SW480 (cell line): ENCODE data around the gene ECE1.
"Not testable (repeated sequence)": the region's sequence is repeated elsewhere in the genome, so short reads cannot be mapped to it uniquely, and the experiment has no call there.

Experiments
- DNase-seq: peaks from one replicate; pipeline ENCODE4 v3.0.0-alpha.2; 2016; ENCODE audit warnings: low spot score

ECE1 gene

DNA sequence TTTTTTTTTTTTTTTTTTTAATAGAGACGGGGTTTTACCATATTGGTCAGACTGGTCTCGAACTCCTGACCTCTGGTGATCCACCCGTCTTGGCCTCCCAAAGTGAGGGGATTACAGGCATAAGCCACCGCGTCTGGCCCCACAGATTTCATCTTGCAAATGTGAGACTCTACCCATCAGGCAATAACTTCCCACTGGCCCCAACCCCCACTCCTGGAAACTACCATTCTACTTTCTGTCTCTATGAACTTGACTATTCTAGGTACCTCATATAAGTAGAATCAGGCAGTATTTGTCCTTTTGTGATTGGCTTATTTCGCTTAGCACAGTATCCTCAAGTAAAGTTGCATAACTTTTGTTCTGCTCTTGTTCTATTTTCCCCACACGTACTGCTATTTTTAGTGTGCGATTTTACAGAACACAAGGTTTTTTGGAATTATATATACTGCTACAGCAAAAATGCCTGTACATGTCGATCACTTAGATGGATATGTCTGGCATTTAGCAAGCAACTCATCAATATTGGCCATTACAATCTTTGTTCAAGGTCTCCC is 40.2 kb downstream of the ECE1 start:
- no peak for DNase-seq

DNA sequence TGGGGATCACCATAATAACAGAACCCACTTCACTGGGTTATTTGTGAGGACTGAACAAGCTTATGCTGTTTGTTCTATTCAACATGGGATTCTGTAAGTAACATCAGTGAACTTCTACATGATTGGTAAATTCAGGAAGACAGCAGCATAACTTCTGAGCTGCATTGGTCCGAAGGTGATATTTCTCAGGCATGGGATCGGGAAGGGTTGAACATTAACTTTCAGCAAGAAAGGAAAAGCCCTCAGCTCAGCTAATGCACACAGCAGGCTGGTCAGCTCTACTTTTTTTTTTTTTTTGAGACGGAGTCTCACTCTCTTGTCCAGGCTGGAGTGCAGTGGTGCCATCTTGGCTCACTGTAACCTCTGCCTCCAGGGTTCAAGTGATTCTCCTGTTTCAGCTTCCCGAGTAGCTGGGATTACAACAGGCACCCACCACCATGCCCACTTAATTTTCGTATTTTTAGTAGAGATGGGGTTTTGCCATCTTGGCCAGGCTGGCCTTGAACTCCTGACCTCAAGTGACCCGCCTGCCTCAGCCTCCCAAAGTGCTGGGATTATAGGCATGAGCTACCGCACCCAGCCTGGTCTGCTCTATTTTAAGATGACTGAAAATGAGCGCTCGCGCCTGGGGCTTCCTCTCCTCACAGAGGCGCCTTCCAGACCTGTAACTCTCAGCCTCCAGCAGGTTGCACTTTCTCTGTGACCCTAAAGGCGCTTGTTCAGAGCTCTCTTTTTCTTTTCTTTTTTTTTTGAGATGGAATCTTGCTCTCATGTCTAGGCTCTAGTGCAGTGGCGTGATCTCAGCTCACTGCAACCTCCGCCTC is 42.2 kb downstream of the ECE1 start:
- DNase-seq = no peak

DNA sequence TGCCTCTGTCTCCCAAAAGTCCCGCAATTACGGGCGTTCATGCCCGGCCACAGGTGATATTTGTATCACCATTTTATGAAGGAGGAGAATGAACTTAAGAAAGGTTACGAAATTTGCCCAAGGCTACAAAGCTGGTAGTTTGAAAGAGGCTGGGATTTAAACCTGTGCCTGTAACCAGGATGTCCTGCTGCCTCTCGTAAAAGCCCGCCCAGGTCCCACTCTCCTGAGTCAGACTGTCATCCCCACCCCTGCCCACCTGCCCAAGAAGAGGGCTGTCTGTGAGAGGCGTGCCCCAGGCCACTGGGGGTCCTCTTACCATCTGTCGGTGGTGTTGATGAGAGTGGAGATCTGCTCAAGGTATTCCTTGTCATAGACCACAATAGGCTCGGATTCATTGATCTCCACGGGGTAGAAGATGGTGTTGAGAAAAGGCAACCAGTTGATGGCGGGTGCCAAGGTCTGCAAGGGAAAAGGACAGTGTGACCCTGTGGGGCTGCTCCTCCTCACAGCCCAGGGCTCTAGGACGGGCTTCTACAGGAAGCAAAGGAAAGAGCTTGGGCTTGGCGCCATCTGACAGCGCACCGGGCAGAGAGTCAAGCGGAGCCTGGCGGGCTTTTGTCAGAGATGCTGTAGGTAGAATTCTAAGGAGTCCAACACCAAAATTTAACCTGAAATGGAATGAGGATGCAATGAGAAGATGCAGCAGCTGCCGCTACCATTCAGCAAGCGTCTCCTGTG is 43.2 kb downstream of the ECE1 start:
- no peak for DNase-seq

DNA sequence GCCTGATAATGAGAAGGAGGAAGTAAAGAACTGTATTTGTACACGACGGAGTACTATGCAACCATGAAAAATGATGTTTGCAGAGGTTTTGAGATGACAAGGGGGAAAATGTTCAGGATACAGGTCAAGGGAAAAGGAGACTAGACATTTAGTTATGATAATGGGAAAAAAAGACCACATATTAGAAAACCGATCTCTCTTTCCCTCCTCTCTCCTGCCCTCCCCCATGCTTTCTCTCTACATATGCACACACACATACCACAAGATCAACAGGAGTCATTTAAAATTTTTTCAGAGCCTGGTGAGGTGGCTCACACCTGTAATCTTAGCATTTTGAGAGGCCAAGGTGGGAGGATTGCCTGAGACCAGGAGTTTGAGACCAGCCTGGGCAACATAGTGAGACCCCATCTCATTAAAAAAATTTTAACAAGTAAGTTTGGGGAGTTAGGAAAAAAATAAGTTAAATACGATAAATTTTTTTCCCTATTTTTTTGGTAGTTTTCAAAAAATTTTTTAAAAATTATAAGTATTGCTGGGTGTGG is 44.5 kb downstream of the ECE1 start:
- no peak for DNase-seq

DNA sequence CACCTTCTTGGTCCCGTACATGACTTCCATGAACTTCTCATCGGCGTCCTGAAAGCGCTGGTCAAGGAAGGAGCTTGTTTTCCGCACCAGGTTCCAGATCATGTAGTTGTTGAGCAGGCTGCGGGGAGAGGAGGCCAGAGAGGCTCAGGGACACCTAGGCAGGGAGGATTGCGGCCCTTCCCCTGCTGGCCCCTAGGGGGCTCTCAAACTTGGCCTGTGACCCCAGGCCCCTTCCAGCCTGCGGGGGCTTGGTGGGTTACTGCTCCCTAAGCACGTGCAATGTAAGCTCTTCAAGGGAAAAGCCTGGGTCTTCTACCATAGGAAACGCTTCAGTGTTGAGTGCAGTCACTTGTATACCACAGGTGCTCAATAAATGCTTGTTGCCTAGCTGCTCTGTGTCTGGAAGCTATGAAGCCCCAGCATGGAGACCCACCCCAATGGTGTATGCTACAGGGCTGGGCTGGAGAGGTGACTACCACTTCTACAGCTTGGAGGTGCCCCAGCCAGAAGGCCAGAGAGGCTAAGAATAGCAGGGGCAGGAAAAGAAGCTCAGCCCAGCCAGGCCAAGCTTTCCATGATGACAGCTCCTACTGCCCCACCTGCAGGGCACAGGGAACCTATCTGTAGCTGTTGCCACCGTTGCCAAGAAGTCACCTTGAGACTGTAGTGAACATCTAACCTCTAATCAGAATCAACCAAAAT is 45.1 kb downstream of the ECE1 start:
- no peak for DNase-seq

DNA sequence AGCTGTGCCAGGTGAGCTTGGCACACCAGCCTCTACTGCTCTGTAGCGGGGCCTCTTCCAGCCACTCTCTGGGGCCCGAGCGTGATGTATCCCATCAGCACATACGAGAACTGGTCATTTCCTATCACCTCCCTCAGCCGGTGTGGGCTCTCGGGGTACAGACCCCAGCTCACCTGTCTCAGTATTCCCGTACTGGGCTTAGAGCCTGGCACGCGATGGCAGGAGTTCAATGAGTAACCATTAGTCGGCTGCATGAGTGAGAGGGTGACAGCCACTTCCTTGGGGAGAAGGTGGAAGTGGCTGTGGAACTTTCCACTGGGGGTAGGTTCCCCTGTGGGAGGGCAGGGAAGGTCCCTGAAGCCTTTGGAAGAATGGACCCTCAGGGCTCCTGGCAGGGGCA is 46.1 kb downstream of the ECE1 start:
- no peak for DNase-seq

DNA sequence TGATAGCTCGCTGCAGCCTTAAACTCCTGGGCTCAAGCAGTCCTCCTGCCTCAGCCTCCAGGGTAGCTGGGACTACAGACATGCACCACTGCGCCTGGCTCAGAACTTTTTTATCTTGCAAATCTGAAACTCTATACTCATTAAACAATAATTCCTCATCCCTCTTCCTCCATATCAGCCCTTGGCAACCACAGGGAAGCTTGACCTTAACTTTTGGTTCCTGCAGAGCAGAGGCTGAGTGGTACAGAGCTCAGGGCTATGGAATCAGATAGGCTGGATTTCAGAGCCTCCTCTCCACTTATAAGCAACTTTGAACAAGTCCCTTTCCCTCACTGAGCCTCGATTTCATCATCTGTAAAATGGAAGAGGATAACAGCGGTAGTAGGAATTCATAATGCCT is 47.4 kb downstream of the ECE1 start:
- no peak for DNase-seq

DNA sequence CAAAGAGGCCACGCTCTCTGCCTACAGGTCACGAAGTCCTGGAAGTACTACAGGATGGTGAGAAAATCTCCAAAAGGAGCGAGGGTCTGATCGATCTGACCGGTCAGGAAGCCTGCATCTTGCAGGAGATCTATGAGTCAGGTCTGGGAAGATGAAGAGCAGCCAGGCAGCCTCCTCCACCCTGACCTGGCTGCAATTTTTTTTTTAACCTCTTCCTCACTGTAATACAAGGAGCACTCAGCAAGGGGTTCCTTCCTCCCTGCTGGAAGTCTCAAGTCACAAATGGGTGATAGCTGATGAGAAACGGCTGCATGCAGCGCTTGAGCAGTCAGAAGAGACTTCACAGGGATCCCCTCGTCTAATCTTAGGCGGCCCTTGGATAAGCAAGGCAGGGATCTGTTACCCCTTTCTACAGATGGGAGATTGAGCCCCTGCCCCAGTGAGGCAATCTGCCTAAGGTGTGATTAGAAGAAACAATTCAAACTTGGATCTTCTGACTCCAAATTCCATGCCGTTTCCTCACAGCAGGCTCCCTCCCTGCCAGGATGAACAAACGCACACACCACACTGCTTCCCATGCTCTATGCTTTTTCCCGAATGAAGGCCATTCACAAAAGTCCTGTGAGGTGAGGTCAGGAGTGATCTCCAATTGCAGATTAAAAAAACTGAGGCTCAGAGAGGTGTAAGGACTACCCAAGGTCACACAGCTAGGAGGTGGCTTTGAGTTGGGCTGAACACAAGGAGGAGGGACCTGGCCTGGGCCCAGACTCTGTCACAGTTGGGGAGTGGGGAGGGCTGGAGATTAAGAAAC is 48.3 kb downstream of the ECE1 start:
- DNase-seq = no peak

DNA sequence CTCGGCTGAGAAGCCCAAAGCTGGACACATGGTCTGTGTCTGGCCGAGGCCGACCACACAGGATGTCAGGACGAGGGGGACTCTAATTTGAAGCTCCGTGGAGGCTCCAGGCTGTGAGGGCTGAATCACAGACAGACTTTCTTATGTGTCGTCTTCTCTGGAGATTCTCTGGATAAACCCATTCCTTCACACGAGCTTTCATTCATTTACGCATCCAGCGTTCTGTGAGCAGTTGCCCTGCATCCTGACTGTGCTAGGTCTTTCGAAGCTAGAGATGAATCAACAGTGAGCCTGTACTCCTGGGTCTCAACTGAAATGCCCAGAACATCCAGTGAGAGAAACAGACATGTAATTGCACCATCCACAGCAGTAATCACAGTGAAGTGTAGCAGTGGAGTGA is 49.6 kb downstream of the ECE1 start:
- no peak for DNase-seq

DNA sequence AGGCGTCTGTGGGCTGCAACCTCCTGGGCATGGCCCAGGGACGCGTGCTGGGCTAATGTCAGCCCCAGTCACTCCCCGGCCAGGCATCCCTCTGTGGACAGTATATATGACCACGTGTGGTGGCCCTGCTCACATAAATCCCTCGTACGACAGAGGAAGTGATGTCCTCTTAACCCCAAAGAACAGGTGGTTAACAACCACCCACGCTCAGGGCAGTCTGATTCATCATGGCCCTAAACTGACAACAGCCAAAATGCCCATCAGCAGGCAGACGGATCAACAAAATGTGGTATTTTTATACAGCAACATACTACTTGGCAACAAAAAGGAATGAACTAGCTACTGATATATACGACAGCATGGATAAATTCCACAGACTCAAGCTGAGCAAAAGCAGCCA is 51.0 kb downstream of the ECE1 start:
- peak; percentile 83 for DNase-seq

DNA sequence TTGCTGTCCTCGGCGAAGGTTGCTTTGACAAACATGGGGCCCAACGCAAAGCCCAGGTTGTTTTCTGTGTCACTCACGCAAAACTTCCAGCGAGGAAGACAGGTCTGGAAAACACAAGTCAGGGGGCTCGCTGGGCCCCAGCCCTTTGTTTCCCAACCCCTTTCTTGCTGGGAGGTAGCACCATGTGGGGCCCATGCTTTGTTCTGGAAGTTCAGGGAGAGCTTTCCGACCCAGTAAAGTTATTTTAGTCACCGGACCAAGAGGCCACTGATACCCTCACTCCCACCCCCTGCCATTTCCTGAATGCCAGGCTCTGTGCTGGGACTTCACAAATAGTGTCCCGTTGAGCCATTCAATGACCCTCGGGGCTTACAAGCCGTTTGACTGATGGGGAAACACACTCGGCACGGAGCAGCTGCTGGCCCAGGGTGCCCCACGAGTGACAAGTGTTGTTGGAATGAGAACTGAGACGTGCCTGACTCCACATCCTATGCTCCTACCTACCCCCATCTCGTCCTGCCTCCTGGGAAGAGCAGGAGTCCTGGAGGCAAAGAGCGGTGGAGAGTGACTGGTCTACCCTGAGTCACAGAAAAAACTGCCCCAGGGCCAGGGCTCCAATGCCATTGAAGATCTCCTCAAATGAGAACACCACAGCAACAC is 52.0 kb downstream of the ECE1 start:
- DNase-seq = no peak

DNA sequence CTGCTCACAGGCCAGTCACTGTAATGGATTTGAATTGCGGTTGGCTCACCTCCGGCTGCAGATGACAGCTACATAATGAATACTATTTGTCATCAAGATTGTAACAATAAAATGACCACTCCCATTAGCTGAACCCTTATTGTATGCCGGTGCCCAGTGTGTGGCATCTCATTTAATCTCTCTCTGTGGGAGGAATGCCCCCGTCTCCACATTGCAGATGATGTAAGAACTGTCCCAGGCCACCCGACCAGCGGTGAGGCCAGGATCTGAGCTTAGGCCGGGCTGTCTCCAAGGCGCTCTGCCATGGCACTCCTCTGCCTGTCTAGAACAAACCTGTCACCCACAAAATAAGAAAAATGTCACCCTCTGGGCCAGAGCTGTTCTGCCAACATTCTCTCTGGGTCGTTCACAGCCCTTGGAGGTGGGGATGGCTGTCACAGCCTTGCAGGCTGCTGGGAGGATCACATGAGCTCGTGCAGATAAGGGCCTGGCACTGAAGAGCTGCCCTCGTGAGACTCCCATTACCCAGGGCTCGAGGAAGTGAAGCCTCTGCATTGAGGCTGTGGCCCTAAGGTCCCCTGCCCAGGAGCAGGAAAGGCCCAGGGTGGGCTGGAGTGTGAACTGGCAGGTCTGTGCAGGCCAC is 52.7 kb downstream of the ECE1 start:
- no peak for DNase-seq

DNA sequence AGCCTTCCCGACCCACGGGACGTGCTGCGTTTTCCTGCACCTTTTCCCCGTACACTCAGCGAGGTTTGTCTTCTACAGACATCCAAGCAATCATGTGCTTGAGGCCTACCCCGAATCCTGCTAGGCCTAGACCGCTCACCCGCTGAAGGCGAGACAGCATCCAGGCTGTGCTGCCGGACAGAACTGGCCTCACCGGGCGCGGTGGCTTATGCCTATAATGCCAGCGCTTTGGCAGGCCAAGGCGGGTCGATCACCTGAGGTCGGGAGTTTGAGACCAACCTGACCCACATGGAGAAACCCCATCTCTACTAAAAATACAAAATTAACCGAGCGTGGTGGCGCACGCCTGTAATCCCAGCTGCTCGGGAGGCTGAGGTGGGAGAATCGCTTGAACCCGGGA is 54.1 kb downstream of the ECE1 start:
- DNase-seq = no peak

DNA sequence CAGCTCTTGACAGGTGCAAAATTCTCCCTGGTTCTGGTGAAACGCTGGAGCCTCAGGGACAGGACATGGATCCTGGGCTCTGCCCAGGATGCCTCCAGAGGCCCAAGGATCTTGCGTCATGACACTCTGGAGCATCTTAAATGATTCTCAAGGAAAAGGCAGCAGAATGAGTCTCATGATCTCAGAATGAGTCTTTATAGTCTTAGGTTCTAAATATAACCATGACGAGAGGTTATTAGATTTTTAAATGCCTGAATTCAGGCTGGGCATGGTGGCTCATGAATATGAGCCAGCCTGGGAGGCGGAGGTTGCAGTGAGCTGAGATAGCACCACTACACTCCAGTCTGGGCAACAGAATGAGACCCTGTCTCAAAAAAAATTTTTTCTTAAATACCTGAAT is 55.5 kb downstream of the ECE1 start:
- DNase-seq = no peak

DNA sequence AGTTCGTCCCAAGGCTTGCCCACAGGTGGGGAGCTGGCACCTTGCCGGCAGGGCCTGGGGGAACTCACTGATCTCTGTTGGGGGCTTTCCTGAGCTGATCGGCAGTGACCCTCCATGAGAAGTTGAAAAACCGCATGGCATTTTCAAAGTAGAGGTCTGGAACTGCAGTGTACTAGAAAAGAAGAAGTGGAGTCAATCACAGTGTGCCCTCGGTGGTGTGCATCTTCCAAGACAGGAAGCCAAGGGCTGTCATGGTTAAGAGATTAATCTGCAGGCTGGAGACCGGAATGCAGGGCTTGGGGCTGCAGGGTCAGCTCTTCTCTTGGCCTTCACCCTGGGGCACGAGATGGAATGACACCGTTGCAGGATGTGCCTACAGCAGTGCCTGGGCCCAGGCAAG is 56.8 kb downstream of the ECE1 start:
- no peak for DNase-seq

DNA sequence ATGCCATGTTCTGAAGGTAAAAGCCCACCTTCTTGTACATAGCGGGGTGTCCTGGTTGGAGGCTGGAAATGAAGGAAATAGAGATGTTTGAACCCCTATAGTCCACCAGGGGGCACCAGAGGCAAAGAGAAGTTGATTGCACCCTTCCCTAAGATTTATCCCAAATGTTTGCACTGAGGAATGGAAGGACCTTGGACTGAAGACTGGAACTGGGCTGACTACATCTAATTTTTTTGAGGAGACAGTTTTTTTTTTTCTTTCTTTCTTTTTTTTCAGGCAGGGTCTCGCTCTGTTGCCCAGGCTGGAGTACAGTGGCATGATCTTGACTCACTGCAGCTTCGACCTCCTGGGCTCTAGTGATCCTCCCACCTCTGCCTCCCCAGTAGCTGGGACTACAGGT is 58.2 kb downstream of the ECE1 start:
- peak; percentile 58 for DNase-seq

DNA sequence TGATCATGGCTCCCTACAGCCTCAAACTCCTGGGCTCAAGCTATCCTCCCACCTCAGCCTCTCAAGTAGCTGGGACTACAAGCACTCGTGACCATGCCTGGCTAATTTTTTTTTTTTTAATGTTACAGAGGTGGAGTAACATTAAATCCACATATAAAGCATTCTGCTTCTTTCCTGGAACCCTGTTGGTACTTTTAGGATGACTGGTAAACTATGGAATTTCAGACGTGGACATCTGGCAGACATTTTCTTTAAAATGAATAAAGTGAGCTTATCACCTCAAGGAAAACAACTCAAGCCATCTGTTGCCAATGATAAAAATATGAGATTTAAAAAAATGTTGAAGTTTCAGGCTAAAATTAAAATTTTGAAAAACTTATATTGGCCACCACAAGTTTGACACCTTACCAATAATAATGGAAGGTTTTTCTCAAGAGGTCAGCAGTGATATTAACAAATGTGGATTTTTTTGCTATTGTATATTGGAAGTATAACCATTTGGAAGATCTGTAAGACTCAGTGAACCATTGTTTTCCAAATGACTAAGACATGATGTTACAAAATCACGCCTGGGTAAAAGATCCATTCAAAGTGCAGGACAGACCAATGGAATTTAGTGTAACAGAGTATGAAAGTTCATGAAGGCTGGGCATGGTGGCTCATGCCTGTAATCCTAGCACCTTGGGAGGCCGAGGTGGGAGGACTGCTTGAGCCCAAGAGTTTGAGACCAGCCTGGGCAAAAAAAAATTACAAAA is 60.8 kb downstream of the ECE1 start:
- DNase-seq = no peak

DNA sequence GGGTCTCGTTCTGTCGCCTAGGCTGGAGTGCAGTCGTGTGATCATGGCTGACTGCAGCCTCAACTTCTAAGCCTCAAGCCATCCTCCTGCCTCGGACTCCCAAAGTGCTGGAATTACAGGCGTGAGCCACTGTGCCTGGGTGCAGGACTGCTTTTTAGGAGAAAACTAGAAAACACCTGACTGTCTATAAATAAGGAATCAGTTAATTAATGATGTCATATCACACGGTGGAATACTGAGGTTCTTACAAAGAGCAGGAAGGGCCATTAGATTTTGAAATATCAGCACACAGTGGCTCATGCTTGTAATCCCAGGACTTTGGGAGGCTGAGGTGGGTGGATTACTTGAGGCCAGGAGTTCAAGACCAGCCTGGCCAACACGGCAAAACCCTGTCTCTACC is 62.0 kb downstream of the ECE1 start:
- not testable (repeated sequence) for DNase-seq

DNA sequence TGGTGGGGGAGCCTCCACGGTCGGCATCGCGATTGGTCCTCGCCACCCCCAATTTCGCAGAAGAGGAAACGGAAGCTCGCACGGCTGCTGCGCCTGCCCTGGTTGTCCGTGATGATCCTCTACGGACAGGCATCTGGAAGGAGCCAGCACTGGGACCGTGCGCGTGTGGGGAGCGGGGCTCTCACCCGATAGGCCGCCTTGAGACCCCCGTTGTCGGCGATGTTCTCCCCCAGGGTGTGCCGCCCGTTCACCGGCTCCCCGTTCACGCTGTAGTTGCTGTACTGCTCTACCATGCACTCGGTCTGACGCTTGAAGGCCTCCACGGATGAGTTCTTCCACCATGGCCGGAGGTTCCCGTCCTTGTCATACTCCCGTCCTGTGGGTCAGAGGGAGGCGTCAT is 65.2 kb downstream of the ECE1 start:
- no peak for DNase-seq

DNA sequence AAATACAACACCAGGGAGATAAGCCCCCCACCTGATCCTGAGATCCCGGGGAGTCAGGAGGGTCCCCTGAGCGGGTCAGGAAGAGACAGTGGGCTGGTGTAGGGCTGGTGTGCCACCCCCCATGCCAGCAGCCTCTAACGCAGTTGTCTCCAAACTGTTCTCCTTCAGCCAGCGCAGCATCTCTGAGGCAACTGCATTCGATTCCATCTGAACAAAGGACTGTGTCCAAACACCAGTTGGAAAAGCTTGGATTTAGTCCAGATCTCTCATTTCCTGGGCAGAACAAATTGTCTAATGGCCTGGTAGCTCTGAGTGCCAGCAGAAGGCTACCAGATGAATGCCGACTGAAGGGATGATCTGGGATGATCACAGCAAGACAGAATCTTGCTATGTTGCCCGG is 69.4 kb downstream of the ECE1 start:
- DNase-seq = no peak
